Skeletal muscle tissue (tissue), 4 donors: ENCODE results near the gene HMGB2. TPM values are rescaled to one million over a fixed set of nuclear protein-coding genes. Genes with fewer than 3 reads are reported as not detected.
A peak's percentile ranks its signal among the peaks of the same experiment; 100 is the strongest.

Experiments
- H3K27ac ChIP-seq: one replicate; pipeline ENCODE4 v1.7.0; 2013; ENCODE audit warnings: mild to moderate bottlenecking, low read depth, low read length, inconsistent platforms
- H3K27me3 ChIP-seq, 3 donors: one replicate each; pipeline ENCODE4 v1.7.0; 2013; ENCODE audit warnings: low read length in 3 of 3; ENCODE audit not compliant: control insufficient read depth in 3 of 3, insufficient read depth in 3 of 3
- H3K36me3 ChIP-seq, 3 donors: one replicate each; pipeline ENCODE4 v1.7.0; 2013; ENCODE audit warnings: low read length in 3 of 3; ENCODE audit not compliant: control insufficient read depth in 3 of 3, insufficient read depth in 3 of 3
- H3K4me1 ChIP-seq, 3 donors: one replicate each; pipeline ENCODE4 v1.7.0; 2013; ENCODE audit warnings: low read length in 3 of 3, mild to moderate bottlenecking in 3 of 3; ENCODE audit not compliant: control insufficient read depth in 3 of 3, insufficient read depth in 3 of 3
- H3K4me3 ChIP-seq, 3 donors: one replicate each; pipeline ENCODE4 v1.7.0; 2013; ENCODE audit warnings: low read length in 3 of 3
- H3K9ac ChIP-seq, 3 donors: one replicate each; pipeline ENCODE4 v1.7.0; 2013; ENCODE audit warnings: low read length in 3 of 3, mild to moderate bottlenecking in 3 of 3, moderate library complexity in 2 of 3, low read depth in 1 of 3
- H3K9me3 ChIP-seq, 3 donors: one replicate each; pipeline ENCODE4 v1.7.0; 2013; ENCODE audit warnings: low read length in 3 of 3; ENCODE audit not compliant: control insufficient read depth in 3 of 3
- total RNA-seq: library from RNA; depleted of rRNA; stranded (reverse); fragments of >200 nt; gene quantifications from one replicate; pipeline ENCODE4 v1.2.3, GENCODE V29; 2014
- donor health status: Osteomylitis.

Gene HMGB2
- 39.7 TPM for total RNA-seq

- Histone ChIP-seq H3K9ac (peak within 1 kb of the TSS; percentile 99), H3K36me3 (peaks cover 0 to 18% (median 12%) of the 10 kb centered on the region in 3 donors), H3K4me1 (peaks cover 11 to 14% (median 13%) of the 10 kb centered on the region in 3 donors), H3K9me3 (no peaks in the 10 kb centered on the region), H3K4me3 (peak within 1 kb of the TSS; percentile 94 to 98 (median 94)), H3K27me3 (no peaks in the 10 kb centered on the region), H3K27ac (peak within 1 kb of the TSS; percentile 99)
These were observed at the start of gene HMGB2 for GRCh38 chr4:173334085-173334890. TSS of gene HMGB2 (minus strand) at chr4:173334358. CDS start at chr4:173333649, 709 bp downstream.

GRCh38 chr4:173382349-173382748 is 48.2 kb upstream of the HMGB2 start:
- H3K36me3 ChIP-seq = peaks cover 0 to 3% (median 0%) of the 10 kb centered on the region in 3 donors
- H3K9me3 ChIP-seq = no peaks in the 10 kb centered on the region
- H3K27me3 ChIP-seq = no peaks in the 10 kb centered on the region
- H3K9ac ChIP-seq = no peak overlapping the region
- H3K27ac ChIP-seq = no peak overlapping the region
- H3K4me1 ChIP-seq = no peaks in the 10 kb centered on the region
- no peak overlapping the region for H3K4me3 ChIP-seq

GRCh38 chr4:173381610-173382009 is 47.5 kb upstream of the HMGB2 start:
- Histone ChIP-seq H3K4me3 (no peak overlapping the region), H3K27me3 (no peaks in the 10 kb centered on the region), H3K9ac (no peak overlapping the region), H3K27ac (no peak overlapping the region), H3K9me3 (no peaks in the 10 kb centered on the region), H3K4me1 (no peaks in the 10 kb centered on the region), H3K36me3 (peaks cover 0 to 3% (median 0%) of the 10 kb centered on the region in 3 donors)

GRCh38 chr4:173380987-173381386 is 46.8 kb upstream of the HMGB2 start:
- Histone ChIP-seq H3K4me1 (no peaks in the 10 kb centered on the region), H3K9ac (no peak overlapping the region), H3K9me3 (no peaks in the 10 kb centered on the region), H3K27me3 (no peaks in the 10 kb centered on the region), H3K27ac (no peak overlapping the region), H3K4me3 (no peak overlapping the region), H3K36me3 (peaks cover 0 to 3% (median 0%) of the 10 kb centered on the region in 3 donors)

GRCh38 chr4:173379929-173380328 is 45.8 kb upstream of the HMGB2 start:
- Histone ChIP-seq H3K27ac (no peak overlapping the region), H3K4me3 (no peak overlapping the region), H3K9me3 (no peaks in the 10 kb centered on the region), H3K4me1 (no peaks in the 10 kb centered on the region), H3K36me3 (peaks cover 0 to 5% (median 0%) of the 10 kb centered on the region in 3 donors), H3K27me3 (no peaks in the 10 kb centered on the region), H3K9ac (no peak overlapping the region)

- peaks cover 0 to 6% (median 5%) of the 10 kb centered on the region in 3 donors for H3K36me3 ChIP-seq
- peaks cover 0 to 8% (median 3%) of the 10 kb centered on the region in 3 donors for H3K4me1 ChIP-seq
- H3K9me3 ChIP-seq = no peaks in the 10 kb centered on the region
- H3K27me3 ChIP-seq = no peaks in the 10 kb centered on the region
- H3K9ac ChIP-seq = no peak overlapping the region
- H3K27ac ChIP-seq = no peak overlapping the region
- H3K4me3 ChIP-seq = no peak overlapping the region
These were observed 40.4 kb upstream of the HMGB2 start for GRCh38 chr4:173374588-173374987.

- H3K36me3 ChIP-seq = peaks cover 0 to 6% (median 3%) of the 10 kb centered on the region in 3 donors
- no peaks in the 10 kb centered on the region for H3K27me3 ChIP-seq
- peak overlapping the region; percentile 87 to 92 (median 88) for H3K9ac ChIP-seq
- H3K9me3 ChIP-seq = no peaks in the 10 kb centered on the region
- peak overlapping the region; percentile 93 to 94 (median 93) for H3K4me3 ChIP-seq
- peak overlapping the region; percentile 94 for H3K27ac ChIP-seq
- peaks cover 0 to 8% (median 3%) of the 10 kb centered on the region in 3 donors for H3K4me1 ChIP-seq
These were observed 37.4 kb upstream of the HMGB2 start for GRCh38 chr4:173371292-173372192.

GRCh38 chr4:173370477-173371291 is 36.5 kb upstream of the HMGB2 start, which contains the start of gene SAP30:
TSS of gene SAP30 (plus strand) at chr4:173370954. CDS start at chr4:173371183, 229 bp downstream.
- Histone ChIP-seq H3K4me1 (peaks cover 0 to 8% (median 3%) of the 10 kb centered on the region in 3 donors), H3K27me3 (no peaks in the 10 kb centered on the region), H3K9me3 (no peaks in the 10 kb centered on the region), H3K9ac (peak within 1 kb of the TSS; percentile 87 to 94 (median 92)), H3K4me3 (peak within 1 kb of the TSS; percentile 93 to 94 (median 93)), H3K36me3 (peaks cover 0 to 6% (median 2%) of the 10 kb centered on the region in 3 donors), H3K27ac (peak within 1 kb of the TSS; percentile 94)

- H3K4me3 ChIP-seq = peak overlapping the region; percentile 77 to 93 (median 81)
- H3K27me3 ChIP-seq = no peaks in the 10 kb centered on the region
- H3K4me1 ChIP-seq = peaks cover 0 to 8% (median 3%) of the 10 kb centered on the region in 3 donors
- H3K9ac ChIP-seq = peak overlapping the region; percentile 73 to 94 (median 89)
- no peaks in the 10 kb centered on the region for H3K9me3 ChIP-seq
- peak overlapping the region; percentile 94 for H3K27ac ChIP-seq
- peaks cover 0 to 6% (median 0%) of the 10 kb centered on the region in 3 donors for H3K36me3 ChIP-seq
These were observed 35.9 kb upstream of the HMGB2 start for GRCh38 chr4:173370130-173370476.
